ENCODE results near the gene ICE2. TPM values are rescaled to one million over a fixed set of nuclear protein-coding genes. Genes with fewer than 3 reads are reported as not detected.

Gene ICE2
- total and polyA plus RNA-seq, 2 of the 4 experiments (the other 2 are of a cell fraction): 14.7 to 21.1 TPM

GRCh38 chr15:60483042-60483441 lies 4.1 kb upstream of the ICE2 start:
- intact Hi-C loops (cut with micrococcal nuclease) (no loop called here), dilution Hi-C loops (cut with HindIII; ENCODE audit: low sequenced_read_pairs, unreplicated experiment) (no loop called here), in situ Hi-C loops (cut with MboI; ENCODE audit: low sequenced_read_pairs) (no loop called here)
- Histone ChIP-seq H3K56ac (ENCODE audit: extremely low read depth, insufficient read depth, low read length) (no peak overlapping the region), H2AK5ac (ENCODE audit: low read depth, low read length) (no peak overlapping the region), H4K8ac (ENCODE audit: low read depth in 2 of 2, low read length in 2 of 2) (no peak overlapping the region), H3K9ac (ENCODE audit: low read depth, low read length) (no peak overlapping the region), H2AFZ (replicated peaks; ENCODE audit: low read length, poor library complexity) (no peak overlapping the region), H3K14ac (replicated peaks; ENCODE audit: low read depth, low read length) (no peak overlapping the region), H3K4me1 (ENCODE audit: control insufficient read depth, insufficient read depth, low read length) (no peaks in the 10 kb centered on the region), H3K9me1 (ENCODE audit: insufficient read depth, low read length) (no peaks in the 10 kb centered on the region), H3K27ac (ENCODE audit: insufficient read depth, low read length) (no peak overlapping the region), H3K9me3 (ENCODE audit: control insufficient read depth, insufficient read depth, low read length) (no peaks in the 10 kb centered on the region), H2AK9ac (replicated peaks; ENCODE audit: low read depth, low read length, poor library complexity) (no peak overlapping the region), H2BK5ac (ENCODE audit: low read depth, low read length, poor library complexity, severe bottlenecking) (no peak overlapping the region), H3K79me1 (ENCODE audit: low read depth in 1 of 2, low read length in 2 of 2) (peaks cover under 1 to 4% of the 10 kb centered on the region in 2 experiments; a peak in 3 of 4 replicates), H2BK20ac (ENCODE audit: low read depth, low read length) (no peak overlapping the region), H4K5ac (ENCODE audit: low read depth, low read length) (no peak overlapping the region), H2BK15ac (ENCODE audit: low read depth, low read length) (no peak overlapping the region), H3K18ac (ENCODE audit: low read depth, low read length) (no peak overlapping the region), H3K23ac (ENCODE audit: low read depth, low read length) (no peak overlapping the region), H3K27me3 (ENCODE audit: control insufficient read depth, insufficient read depth, low read length) (no peaks in the 10 kb centered on the region), H3K4ac (ENCODE audit: low read depth, low read length) (no peak overlapping the region), H2BK120ac (ENCODE audit: low read depth, low read length) (no peak overlapping the region), H4K91ac (ENCODE audit: insufficient read depth, low read depth, low read length) (no peak overlapping the region), H3K4me3 (ENCODE audit: insufficient read depth, low read depth, low read length) (no peak overlapping the region), H4K20me1 (ENCODE audit: insufficient read depth, low read length) (no peaks in the 10 kb centered on the region), H3K4me2 (ENCODE audit: low read depth, low read length) (no peak overlapping the region), H3K36me3 (ENCODE audit: control insufficient read depth, insufficient read depth, low read length) (no peaks in the 10 kb centered on the region)
- DNase-seq (no peak), ATAC-seq (ENCODE audit: low read depth) (no peak)
- no TSS peak for BruUV-seq (replicated peaks)
- WGBS, 2 experiments (ENCODE audit: extremely low coverage in 2 of 2, insufficient read length in 1 of 2): 100% methylated on average over 1 of the region's 3 CpGs; no CpG with 5 or more reads in 1 of the 2 experiments
- CTCF ChIA-PET: no interaction called here
- no peak for TF ChIP-seq RCOR1 (IDR thresholded peaks at IDR 0.05; ENCODE audit: insufficient replicate concordance, low read length)
- TF ChIP-seq MXI1 (IDR thresholded peaks at IDR 0.05; ENCODE audit: borderline replicate concordance, low read depth, low read length): no peak
- TF ChIP-seq CTCF (conservative IDR thresholded peaks at IDR 0.05; ENCODE audit: low read depth, low read length): no peak
- no peak for TF ChIP-seq ELK1 (IDR thresholded peaks at IDR 0.05; ENCODE audit: borderline replicate concordance, low read depth, low read length)
- TF ChIP-seq MAFK (IDR thresholded peaks at IDR 0.05; ENCODE audit: low read depth, low read length): no peak
- TF ChIP-seq NFE2L2 (IDR thresholded peaks at IDR 0.05; ENCODE audit: low read depth, low read length): no peak
- no peak for TF ChIP-seq BHLHE40 (IDR thresholded peaks at IDR 0.05; ENCODE audit: low read depth, low read length)
- no peak for TF ChIP-seq POLR2A (IDR thresholded peaks at IDR 0.05; ENCODE audit: low read depth, low read length)
- no peak for TF ChIP-seq FOS (IDR thresholded peaks at IDR 0.05; ENCODE audit: low read depth, low read length)
- no peak for TF ChIP-seq CEBPB (IDR thresholded peaks at IDR 0.05; ENCODE audit: low read depth, low read length)
- TF ChIP-seq USF2 (IDR thresholded peaks at IDR 0.05; ENCODE audit: low read depth, low read length): no peak
- no peak for TF ChIP-seq CHD1 (IDR thresholded peaks at IDR 0.05; ENCODE audit: low read depth, low read length)
- no peak for TF ChIP-seq RAD21 (IDR thresholded peaks at IDR 0.05; ENCODE audit: low read length)
- TF ChIP-seq MAZ (IDR thresholded peaks at IDR 0.05; ENCODE audit: borderline replicate concordance, low read depth, low read length): no peak
- TF ChIP-seq SMC3 (IDR thresholded peaks at IDR 0.05; ENCODE audit: low read depth, low read length): no peak
- no peak for TF ChIP-seq RFX5 (IDR thresholded peaks at IDR 0.05; ENCODE audit: low read depth, low read length)
- POLR2A ChIA-PET (ENCODE audit: unreplicated experiment): no interaction called here

Data from IMR-90 (cell line).